Measurements from ENCODE around the gene CD28.

CD28 gene

GRCh38 chr2:203706403-203706802 lies at the start of gene CD28:
Gene CD28, plus strand, starts transcription at chr2:203706639. Its CDS starts 58 bp downstream, at chr2:203706697.
- no peak for TF ChIP-seq CTCF (IDR thresholded peaks at IDR 0.05; ENCODE audit: low read depth, low read length)
- H3K4me3 ChIP-seq (ENCODE audit: low read depth, low read length), result no peak within 1 kb of the TSS
- DNase-seq (ENCODE audit: low read depth, low spot score), result no peak
- in situ Hi-C loops (cut with HindIII; ENCODE audit: low sequenced_read_pairs), result no loop called here

DNA sequence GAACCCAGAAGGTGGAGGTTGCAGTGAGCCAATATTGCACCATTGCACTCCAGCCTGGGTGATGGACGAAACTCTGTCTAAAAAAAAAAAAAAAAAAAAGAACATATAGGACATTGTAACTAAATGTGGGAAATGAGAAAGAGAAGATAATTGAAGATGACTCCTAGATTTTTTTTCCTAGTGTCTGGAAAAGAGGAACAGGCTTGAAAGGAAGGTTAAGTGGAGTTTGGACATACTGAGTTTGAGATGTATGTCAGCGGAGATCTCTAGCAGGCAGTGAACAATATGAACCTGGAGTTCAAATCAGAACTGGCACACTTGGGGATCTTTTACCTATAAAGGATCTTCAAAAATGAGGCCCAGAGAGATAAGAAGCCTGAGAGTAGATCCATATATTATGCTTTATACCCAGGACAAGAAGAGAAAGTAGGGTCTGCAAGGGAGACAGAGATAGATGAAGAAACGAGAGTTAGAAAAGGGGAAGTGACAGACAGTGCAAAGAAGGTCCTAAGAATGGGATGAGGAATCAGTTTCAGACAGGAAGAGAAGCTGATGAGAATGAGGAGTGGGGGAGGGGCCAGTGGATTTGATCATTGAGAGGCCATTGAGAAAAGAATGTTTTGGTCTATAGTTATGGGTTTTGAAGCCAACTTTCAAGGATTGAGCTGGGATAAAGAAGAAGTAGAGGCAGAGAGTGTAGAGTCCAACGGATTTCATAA lies 46.9 kb upstream of the CD28 start:
- H3K4me3 ChIP-seq (ENCODE audit: low read depth, low read length), result no peak overlapping the region
- no peak for TF ChIP-seq CTCF (IDR thresholded peaks at IDR 0.05; ENCODE audit: low read depth, low read length)
- in situ Hi-C loops (cut with HindIII; ENCODE audit: low sequenced_read_pairs), result no loop called here
- no peak for DNase-seq (ENCODE audit: low read depth, low spot score)

DNA sequence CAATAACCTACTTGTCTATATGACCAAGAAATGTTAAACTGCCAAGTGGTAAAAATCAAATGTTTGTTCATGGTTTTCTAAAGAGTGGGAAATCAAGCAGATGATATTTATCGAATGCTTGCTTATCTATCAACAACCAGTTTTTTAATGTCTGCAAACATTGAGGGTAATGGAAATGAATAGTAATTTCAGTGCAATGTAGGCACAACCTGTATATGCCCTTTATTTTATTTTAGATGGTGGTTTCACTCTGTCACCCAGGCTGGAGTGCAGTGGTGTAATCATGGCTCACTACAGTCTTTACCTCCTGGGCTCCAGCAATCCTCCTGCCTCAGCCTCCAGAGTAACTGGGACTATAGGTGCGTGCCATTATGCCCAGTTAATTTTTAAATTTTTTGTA lies 46.0 kb upstream of the CD28 start:
- TF ChIP-seq CTCF (IDR thresholded peaks at IDR 0.05; ENCODE audit: low read depth, low read length), result no peak
- no peak for DNase-seq (ENCODE audit: low read depth, low spot score)
- in situ Hi-C loops (cut with HindIII; ENCODE audit: low sequenced_read_pairs), result no loop called here
- H3K4me3 ChIP-seq (ENCODE audit: low read depth, low read length), result no peak overlapping the region

GRCh38 chr2:203661279-203661908 lies 45.0 kb upstream of the CD28 start:
- TF ChIP-seq CTCF (IDR thresholded peaks at IDR 0.05; ENCODE audit: low read depth, low read length), result no peak
- DNase-seq (ENCODE audit: low read depth, low spot score), result no peak
- no peak overlapping the region for H3K4me3 ChIP-seq (ENCODE audit: low read depth, low read length)
- in situ Hi-C loops (cut with HindIII; ENCODE audit: low sequenced_read_pairs), result no loop called here

GRCh38 chr2:203662487-203662886 lies 44.0 kb upstream of the CD28 start:
- TF ChIP-seq CTCF (IDR thresholded peaks at IDR 0.05; ENCODE audit: low read depth, low read length), result no peak
- in situ Hi-C loops (cut with HindIII; ENCODE audit: low sequenced_read_pairs), result no loop called here
- H3K4me3 ChIP-seq (ENCODE audit: low read depth, low read length), result no peak overlapping the region
- DNase-seq (ENCODE audit: low read depth, low spot score), result no peak

- in situ Hi-C loops (cut with HindIII; ENCODE audit: low sequenced_read_pairs), result no loop called here
- no peak overlapping the region for H3K4me3 ChIP-seq (ENCODE audit: low read depth, low read length)
- DNase-seq (ENCODE audit: low read depth, low spot score), result no peak
- TF ChIP-seq CTCF (IDR thresholded peaks at IDR 0.05; ENCODE audit: low read depth, low read length), result no peak
Measured at GRCh38 chr2:203662951-203663350, 43.5 kb upstream of the CD28 start.
